SH-SY5Y (cell line): ENCODE results near the gene THAP10.

Source experiments
- GATA2 ChIP-seq: IDR thresholded peaks from 2 replicates; pipeline ENCODE4 v1.6.1; 2011; ENCODE audit warnings: mild to moderate bottlenecking, low read depth, low read length
- GATA3 ChIP-seq: IDR thresholded peaks from 2 replicates; pipeline ENCODE4 v1.6.1; 2011; ENCODE audit warnings: low read depth, mild to moderate bottlenecking, low read length, moderate library complexity

Gene THAP10

GRCh38 chr15:70906842-70907241, 14.6 kb upstream of the THAP10 start:
- TF ChIP-seq GATA2: no peak
- TF ChIP-seq GATA3: no peak

DNA sequence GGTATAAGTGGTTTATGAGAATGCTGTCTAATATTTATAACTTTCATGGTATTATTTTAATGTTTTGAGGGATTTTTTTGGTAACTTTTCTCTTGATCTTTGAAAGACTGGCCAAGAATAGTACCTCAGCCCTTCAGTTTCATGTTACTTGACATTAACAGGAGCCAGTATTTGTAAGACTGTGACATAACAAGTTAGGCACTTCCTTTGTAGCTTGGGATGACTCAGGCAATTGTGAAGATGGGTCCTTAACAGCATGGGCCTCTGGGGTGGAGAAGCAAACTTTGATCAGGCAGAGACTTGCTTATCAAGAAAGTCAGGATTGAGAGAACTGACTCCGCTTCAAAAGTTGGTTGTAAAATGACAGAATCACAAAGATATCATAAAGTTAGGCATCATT, 9.9 kb upstream of the THAP10 start:
- no peak for TF ChIP-seq GATA3
- TF ChIP-seq GATA2: no peak

DNA sequence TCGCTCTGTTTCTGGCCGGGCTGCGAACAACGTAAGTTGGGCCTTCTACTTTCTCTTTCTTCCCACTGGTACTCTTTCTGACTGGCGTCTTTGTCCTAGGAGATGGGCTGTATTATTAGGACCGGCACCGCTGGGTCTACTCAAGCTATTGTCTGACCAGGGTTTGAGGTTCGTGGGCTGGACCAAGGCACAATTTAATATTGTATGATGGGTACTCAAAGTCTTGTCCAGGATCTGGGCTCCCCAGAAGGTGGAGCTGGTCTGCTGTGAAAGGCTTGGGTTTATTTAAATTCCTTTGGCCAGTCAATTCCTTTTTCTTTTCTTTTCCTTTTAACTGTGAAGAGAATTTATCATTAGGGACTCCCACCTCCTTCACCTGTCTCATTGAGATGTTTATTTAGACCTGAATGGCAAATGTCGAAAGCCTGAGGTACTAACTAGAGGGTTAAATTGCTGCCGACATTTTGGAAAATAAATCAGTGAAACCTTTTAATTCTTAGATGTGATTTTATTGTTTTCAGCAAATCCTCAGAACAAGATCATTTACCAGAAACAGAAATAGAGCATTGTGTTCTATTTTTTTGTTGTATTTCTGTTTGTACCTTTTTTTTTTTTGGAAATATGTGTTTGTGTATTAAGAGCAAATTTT, 803 bp upstream of the THAP10 start:
- TF ChIP-seq GATA3 (no peak), GATA2 (no peak)

DNA sequence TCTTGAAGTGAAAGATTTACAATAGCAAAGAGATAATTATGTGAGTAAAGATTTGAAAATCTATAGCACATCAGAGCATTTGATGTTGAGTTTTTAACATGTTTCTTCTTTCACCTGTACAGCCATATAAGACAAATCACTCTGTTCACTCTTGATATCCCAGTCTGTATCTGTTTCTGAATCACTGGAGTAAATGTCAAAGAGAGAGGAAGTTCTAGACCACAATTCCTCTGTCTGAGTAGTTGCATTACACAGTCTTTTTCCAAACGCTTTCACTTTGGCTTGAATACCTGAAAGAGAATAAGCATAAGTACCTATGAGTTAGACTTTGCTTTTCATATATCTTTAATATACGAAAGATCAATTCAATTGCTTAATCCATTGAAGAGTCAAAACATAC, 9.9 kb downstream of the THAP10 start:
- no peak for TF ChIP-seq GATA2
- TF ChIP-seq GATA3: no peak

- TF ChIP-seq GATA2 (no peak), GATA3 (no peak)
These were observed 11.5 kb downstream of the THAP10 start for GRCh38 chr15:70880781-70881180.

- TF ChIP-seq GATA2: no peak
- no peak for TF ChIP-seq GATA3
These were observed 12.8 kb downstream of the THAP10 start for GRCh38 chr15:70879401-70879800.

DNA sequence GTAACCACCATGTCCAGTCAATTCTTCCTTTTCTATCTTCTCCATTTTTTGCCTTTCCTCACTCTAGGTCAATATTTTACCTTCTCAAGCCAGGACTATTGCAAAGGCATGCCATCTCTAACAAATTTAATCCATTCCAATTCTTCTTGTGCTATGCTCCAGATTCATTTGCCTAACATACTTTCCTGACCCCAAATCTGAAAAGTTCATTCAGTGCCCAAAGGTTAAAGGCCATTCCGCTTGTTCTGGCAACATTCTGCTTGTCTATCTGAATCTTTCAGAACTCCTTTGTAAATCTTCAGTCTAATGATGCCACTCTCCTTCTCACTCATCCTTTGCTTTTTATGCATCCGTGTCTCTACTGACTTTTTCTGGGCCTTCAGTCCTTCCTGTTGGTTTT, 15.6 kb downstream of the THAP10 start:
- TF ChIP-seq GATA2: no peak
- no peak for TF ChIP-seq GATA3

DNA sequence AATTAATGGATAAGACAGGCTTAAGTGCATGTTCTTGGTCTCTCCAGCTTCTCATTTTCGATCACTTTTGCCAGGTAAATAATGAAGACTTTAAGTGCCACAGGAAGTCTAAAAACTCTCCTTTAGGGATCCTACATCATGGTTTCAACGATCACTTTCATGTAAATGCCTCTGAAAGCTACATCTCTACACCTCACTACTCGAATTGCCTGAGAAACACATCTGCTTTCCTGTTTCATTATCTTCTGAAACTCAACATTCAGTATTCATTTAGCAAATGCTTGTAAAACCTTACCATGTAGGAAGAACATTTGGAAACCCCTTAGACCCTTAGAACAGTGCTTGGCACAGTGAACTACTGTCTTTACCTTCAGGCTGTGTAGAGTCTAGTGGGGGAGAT, 16.2 kb downstream of the THAP10 start:
- TF ChIP-seq GATA2 (no peak), GATA3 (no peak)

GRCh38 chr15:70875001-70875782, 17.0 kb downstream of the THAP10 start:
- no peak for TF ChIP-seq GATA2
- TF ChIP-seq GATA3: no peak

GRCh38 chr15:70873232-70874054, 18.8 kb downstream of the THAP10 start:
- TF ChIP-seq GATA2 (no peak), GATA3 (no peak)

DNA sequence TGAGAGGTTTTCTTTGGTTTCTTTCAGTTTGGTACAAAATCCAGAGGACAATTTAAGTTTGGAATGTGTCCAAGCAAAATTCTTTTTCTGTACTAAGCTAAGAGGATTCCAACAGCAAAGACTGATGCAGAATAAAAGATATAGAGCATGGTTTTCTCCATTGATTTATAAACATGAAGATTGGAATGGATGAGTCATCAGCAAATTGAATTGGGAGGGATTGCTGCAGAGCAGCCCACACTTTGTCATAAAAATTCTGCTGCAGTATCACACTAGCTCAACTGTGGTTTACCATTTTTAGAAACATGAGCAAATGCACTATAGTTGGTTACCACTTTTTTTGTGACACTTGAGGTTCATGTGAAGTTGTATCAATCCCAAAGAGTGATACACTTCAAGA, 22.2 kb downstream of the THAP10 start:
- TF ChIP-seq GATA2 (no peak), GATA3 (no peak)

GRCh38 chr15:70869346-70869745, 22.9 kb downstream of the THAP10 start:
- TF ChIP-seq GATA3 (no peak), GATA2 (no peak)

DNA sequence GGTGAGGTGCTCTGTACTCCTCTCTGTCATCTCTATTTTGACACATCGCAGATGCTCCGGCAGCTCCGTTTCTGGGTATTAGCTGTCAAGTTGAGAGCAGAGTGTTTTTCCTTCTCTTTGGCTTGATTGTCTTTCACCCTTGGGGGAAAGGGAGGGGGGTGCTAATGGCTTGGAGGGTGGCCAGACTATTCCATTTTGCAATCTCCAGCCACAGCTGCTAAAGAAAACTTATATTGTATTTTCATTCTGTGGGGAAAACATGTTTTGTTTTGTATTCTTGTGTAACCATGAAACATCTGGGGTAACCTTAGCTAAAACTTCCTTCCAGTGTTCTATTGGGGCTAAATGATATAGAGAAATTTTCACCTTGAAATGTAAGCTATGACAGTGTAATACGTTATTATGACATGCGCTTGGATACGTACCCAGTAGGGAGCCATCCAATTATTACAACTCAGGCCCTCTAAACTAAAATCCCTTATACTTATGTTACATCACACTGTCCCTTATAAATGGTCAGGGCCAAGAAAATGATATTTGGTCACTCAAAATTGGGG, 24.2 kb downstream of the THAP10 start:
- TF ChIP-seq GATA2 (no peak), GATA3 (no peak)

DNA sequence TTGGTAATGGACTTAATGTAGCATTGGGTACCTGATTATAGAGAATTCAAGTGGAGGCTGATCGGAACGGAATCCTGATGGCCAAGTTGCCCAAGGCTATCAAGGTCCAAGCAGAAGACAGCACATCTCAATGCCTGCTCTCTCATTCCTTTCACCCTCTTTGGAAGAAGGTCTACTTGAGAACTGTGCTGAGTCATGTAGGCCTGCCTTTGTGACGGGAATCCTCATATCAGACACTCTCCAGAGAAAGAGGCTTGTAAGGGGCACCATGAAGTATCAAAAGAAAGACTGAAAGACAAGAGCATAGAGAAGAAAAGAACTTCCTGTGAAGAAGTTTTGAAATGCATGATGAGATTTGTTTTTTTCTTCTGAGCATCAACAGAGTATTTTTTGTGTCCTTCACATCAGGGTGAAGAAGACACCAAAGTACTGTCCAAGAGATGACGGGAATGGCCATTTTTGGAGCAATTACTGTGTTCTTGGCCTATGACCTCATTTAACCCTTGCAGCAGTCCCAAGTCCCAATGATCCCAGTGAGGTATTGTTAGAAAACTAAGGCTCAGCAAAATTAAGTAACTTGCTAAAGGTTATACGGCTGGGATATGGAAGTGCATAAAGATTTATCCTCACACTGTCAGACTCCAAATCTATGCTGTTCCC, 25.1 kb downstream of the THAP10 start:
- TF ChIP-seq GATA3: no peak
- no peak for TF ChIP-seq GATA2
